Measurements from ENCODE around the gene DCTN3.

DCTN3 gene

DNA sequence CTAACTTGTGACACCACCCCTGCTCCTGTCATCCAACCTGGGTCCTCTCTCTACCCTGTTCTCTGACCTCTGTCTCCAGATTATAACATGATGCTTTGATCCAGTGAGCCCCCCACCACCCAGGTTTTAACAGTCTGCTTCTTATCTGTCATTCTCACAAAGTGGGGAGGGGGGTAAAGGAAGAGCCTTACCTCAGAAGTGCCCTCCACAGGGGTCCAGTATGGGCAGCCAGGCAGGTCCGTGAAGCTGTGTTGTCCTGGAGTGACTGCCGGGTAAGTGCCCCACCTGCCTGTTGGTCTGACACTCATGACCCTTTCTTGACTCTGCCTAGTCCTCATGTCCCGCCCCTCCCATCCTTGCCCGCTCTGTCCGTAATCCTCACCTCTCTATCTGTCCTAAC is 35.1 kb upstream of the DCTN3 start:
- no peak for TF ChIP-seq EP300 (IDR thresholded peaks at IDR 0.05; ENCODE audit: borderline replicate concordance)
- no peak for TF ChIP-seq ZBTB7A (IDR thresholded peaks at IDR 0.05; ENCODE audit: low read depth)
- TF ChIP-seq, protein P1, sequence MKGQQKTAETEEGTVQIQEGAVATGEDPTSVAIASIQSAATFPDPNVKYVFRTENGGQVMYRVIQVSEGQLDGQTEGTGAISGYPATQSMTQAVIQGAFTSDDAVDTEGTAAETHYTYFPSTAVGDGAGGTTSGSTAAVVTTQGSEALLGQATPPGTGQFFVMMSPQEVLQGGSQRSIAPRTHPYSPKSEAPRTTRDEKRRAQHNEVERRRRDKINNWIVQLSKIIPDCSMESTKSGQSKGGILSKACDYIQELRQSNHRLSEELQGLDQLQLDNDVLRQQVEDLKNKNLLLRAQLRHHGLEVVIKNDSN (IDR thresholded peaks at IDR 0.05) = no peak
- no peak for TF ChIP-seq NFIC (IDR thresholded peaks at IDR 0.05)
- TF ChIP-seq CEBPB (IDR thresholded peaks at IDR 0.05) = no peak
- TF ChIP-seq YY1 (IDR thresholded peaks at IDR 0.05; ENCODE audit: low read depth) = no peak
- TF ChIP-seq, protein P2, sequence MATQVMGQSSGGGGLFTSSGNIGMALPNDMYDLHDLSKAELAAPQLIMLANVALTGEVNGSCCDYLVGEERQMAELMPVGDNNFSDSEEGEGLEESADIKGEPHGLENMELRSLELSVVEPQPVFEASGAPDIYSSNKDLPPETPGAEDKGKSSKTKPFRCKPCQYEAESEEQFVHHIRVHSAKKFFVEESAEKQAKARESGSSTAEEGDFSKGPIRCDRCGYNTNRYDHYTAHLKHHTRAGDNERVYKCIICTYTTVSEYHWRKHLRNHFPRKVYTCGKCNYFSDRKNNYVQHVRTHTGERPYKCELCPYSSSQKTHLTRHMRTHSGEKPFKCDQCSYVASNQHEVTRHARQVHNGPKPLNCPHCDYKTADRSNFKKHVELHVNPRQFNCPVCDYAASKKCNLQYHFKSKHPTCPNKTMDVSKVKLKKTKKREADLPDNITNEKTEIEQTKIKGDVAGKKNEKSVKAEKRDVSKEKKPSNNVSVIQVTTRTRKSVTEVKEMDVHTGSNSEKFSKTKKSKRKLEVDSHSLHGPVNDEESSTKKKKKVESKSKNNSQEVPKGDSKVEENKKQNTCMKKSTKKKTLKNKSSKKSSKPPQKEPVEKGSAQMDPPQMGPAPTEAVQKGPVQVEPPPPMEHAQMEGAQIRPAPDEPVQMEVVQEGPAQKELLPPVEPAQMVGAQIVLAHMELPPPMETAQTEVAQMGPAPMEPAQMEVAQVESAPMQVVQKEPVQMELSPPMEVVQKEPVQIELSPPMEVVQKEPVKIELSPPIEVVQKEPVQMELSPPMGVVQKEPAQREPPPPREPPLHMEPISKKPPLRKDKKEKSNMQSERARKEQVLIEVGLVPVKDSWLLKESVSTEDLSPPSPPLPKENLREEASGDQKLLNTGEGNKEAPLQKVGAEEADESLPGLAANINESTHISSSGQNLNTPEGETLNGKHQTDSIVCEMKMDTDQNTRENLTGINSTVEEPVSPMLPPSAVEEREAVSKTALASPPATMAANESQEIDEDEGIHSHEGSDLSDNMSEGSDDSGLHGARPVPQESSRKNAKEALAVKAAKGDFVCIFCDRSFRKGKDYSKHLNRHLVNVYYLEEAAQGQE (IDR thresholded peaks at IDR 0.05; ENCODE audit: low read depth) = no peak
- TF ChIP-seq TEAD4 (IDR thresholded peaks at IDR 0.05) = no peak
- TF ChIP-seq FOXM1 (IDR thresholded peaks at IDR 0.05; ENCODE audit: borderline replicate concordance, low read depth) = no peak
- no peak for TF ChIP-seq RAD21 (IDR thresholded peaks at IDR 0.05; ENCODE audit: low read depth)
- TF ChIP-seq TCF12 (IDR thresholded peaks at IDR 0.05; ENCODE audit: low read depth) = no peak
- TF ChIP-seq, protein P3, sequence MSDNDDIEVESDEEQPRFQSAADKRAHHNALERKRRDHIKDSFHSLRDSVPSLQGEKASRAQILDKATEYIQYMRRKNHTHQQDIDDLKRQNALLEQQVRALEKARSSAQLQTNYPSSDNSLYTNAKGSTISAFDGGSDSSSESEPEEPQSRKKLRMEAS (IDR thresholded peaks at IDR 0.05) = no peak
- no peak for TF ChIP-seq TAF1 (IDR thresholded peaks at IDR 0.05; ENCODE audit: low read depth)
- no peak for TF ChIP-seq EGR1 (IDR thresholded peaks at IDR 0.05)
- no peak for TF ChIP-seq CREB1 (IDR thresholded peaks at IDR 0.05; ENCODE audit: low read depth)

DNA sequence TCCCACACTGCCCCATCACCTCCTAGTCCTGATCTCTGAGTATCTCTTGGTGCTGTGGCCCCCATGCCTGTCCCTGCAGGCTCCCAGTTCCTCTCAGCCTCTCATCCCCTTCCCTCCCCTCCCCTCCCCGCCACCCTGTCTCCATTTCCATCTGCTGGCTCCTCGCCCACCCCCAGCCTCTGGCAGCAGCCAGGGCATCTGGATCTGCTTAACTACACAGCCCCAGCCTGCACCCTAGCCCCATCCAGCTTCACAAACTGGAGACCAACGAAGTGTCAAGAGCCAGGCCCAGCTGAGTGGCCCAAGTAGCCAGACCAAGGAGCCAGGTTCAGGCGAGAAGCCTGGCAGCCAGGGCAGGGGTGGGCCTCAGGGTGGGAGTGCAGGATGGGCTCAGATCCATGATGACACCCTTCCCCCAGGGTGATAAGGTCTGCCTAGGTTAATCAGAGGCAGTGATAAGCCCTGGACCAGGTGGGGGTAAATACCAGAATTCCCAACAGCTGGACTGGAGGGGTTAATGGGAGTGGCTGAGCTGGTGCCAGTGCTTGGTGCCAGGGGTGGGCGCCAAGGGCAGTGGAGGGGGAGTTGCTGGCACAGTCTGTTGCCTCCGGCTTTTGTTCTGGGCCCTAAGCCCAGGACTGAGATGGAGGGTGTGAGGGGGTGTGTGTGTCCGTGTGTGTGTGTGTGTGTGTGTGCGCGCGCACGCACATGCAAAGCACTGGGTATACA is 34.2 kb upstream of the DCTN3 start:
- TF ChIP-seq, protein P3 (IDR thresholded peaks at IDR 0.05) = no peak
- TF ChIP-seq FOXM1 (IDR thresholded peaks at IDR 0.05; ENCODE audit: borderline replicate concordance, low read depth) (no peak), EP300 (IDR thresholded peaks at IDR 0.05; ENCODE audit: borderline replicate concordance) (no peak), CEBPB (IDR thresholded peaks at IDR 0.05) (no peak), ZBTB7A (IDR thresholded peaks at IDR 0.05; ENCODE audit: low read depth) (no peak), NFIC (IDR thresholded peaks at IDR 0.05) (no peak), TAF1 (IDR thresholded peaks at IDR 0.05; ENCODE audit: low read depth) (no peak), RAD21 (IDR thresholded peaks at IDR 0.05; ENCODE audit: low read depth) (no peak), EGR1 (IDR thresholded peaks at IDR 0.05) (no peak), YY1 (IDR thresholded peaks at IDR 0.05; ENCODE audit: low read depth) (no peak), TCF12 (IDR thresholded peaks at IDR 0.05; ENCODE audit: low read depth) (no peak), TEAD4 (IDR thresholded peaks at IDR 0.05) (no peak), CREB1 (IDR thresholded peaks at IDR 0.05; ENCODE audit: low read depth) (no peak)
- TF ChIP-seq, protein P2 (IDR thresholded peaks at IDR 0.05; ENCODE audit: low read depth) = no peak
- TF ChIP-seq, protein P1 (IDR thresholded peaks at IDR 0.05) = no peak

DNA sequence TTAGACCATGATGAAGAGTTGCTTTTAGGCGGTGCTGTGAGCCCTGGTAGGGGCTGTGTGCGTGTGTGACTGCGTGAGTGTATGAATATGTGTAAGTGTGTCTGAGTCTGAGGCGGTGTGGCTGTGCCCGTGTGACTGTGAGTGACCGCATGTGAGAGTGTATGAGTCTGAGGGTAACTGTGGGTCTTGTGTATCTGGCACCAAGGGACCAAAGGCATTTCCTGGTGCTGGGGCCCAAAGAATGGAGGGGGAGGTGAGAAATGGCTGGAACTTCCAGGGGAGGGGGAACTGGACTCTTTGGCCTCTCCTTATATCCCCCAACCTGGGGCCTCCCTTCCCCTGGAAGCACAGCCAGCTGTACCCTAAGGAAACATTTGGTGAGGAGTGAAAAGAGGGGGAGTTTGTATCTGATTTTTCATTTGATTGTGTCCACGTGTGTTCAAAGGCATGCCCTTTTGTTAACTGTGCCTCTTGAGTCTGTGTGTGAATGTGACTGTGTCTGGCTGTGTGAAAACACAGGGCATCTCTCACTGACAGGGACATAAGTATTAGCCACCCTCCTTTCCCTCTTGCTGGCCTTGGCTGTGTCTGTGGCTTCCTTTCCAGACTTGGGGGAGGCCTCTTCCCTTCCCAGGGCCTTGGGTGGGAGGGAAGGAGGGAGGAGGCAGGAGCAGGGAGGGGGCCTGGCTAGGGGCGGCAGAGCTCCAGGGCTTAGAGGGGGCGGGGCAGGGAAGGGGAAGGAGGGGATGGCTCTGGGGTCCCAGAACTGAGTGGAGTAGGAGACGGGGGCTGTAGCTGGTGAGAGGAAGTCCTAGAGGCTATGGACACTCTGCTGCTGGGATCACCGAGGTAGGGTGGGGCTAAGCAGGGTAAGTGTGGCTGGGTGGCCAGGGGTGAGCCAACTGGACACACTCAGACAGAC is 33.1 kb upstream of the DCTN3 start:
- TF ChIP-seq RAD21 (IDR thresholded peaks at IDR 0.05; ENCODE audit: low read depth) (no peak), TCF12 (IDR thresholded peaks at IDR 0.05; ENCODE audit: low read depth) (no peak), TAF1 (IDR thresholded peaks at IDR 0.05; ENCODE audit: low read depth) (no peak), FOXM1 (IDR thresholded peaks at IDR 0.05; ENCODE audit: borderline replicate concordance, low read depth) (no peak), ZBTB7A (IDR thresholded peaks at IDR 0.05; ENCODE audit: low read depth) (no peak), CEBPB (IDR thresholded peaks at IDR 0.05) (no peak), EGR1 (IDR thresholded peaks at IDR 0.05) (no peak)
- TF ChIP-seq, protein P1 (IDR thresholded peaks at IDR 0.05) = no peak

DNA sequence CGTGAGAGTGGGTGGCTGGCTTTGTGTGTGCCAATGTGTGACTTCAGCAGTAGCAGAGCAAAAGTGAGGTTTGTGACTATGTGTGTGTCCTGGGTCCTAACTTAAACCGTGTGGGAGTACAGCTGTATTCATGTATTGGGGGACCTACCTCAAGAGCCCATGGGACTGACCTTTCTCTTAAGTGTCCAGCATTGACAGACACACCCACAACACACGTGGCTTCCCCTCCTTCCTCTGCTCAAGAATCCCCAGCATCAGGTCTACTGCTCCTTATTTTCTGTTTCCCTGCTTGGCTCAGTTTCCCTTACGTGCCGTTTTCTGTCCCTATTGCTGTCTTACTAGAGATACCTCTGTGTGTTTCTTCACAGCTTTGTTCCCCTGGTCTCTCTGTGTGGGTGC is 32.3 kb upstream of the DCTN3 start:
- TF ChIP-seq YY1 (IDR thresholded peaks at IDR 0.05; ENCODE audit: low read depth) = no peak
- TF ChIP-seq NFIC (IDR thresholded peaks at IDR 0.05) = no peak
- no peak for TF ChIP-seq CEBPB (IDR thresholded peaks at IDR 0.05)
- TF ChIP-seq, protein P2 (IDR thresholded peaks at IDR 0.05; ENCODE audit: low read depth) = no peak
- TF ChIP-seq CREB1 (IDR thresholded peaks at IDR 0.05; ENCODE audit: low read depth) = no peak
- no peak for TF ChIP-seq EGR1 (IDR thresholded peaks at IDR 0.05)
- TF ChIP-seq, protein P1 (IDR thresholded peaks at IDR 0.05) = no peak
- no peak for TF ChIP-seq TCF12 (IDR thresholded peaks at IDR 0.05; ENCODE audit: low read depth)
- TF ChIP-seq EP300 (IDR thresholded peaks at IDR 0.05; ENCODE audit: borderline replicate concordance) = no peak
- no peak for TF ChIP-seq TEAD4 (IDR thresholded peaks at IDR 0.05)
- no peak for TF ChIP-seq TAF1 (IDR thresholded peaks at IDR 0.05; ENCODE audit: low read depth)

All from Ishikawa (cell line).